Thoracic aorta (tissue), 2 donors: Measurements from ENCODE around the gene RBM45. TPM values are rescaled to one million over a fixed set of nuclear protein-coding genes. Genes with fewer than 3 reads are reported as not detected.

ENCODE experiments used
- ATAC-seq: fragments of 150-250 bp; one replicate; pipeline ENCODE4 v1.8.0; 2017; ENCODE audit warnings: low read depth; ENCODE audit not compliant: insufficient number of reproducible peaks, low FRiP score
- DNase-seq: peaks from one replicate; pipeline ENCODE4 v3.0.0-alpha.2; 2020; ENCODE audit warnings: low spot score
- H3K27ac ChIP-seq, 2 donors: fragments of 200-600 bp; sonication (generic); 1 replicate in 1 of 2; 2 replicates in 1 of 2; pipeline ENCODE4 v1.5.1; 2016; ENCODE audit warnings: mild to moderate bottlenecking in 2 of 2, moderate library complexity in 2 of 2
- H3K27me3 ChIP-seq: fragments of 200-600 bp; sonication (generic); replicated peaks from 2 replicates; pipeline ENCODE4 v1.6.0; 2016; ENCODE audit warnings: mild to moderate bottlenecking; ENCODE audit not compliant: insufficient read depth
- H3K36me3 ChIP-seq: fragments of 200-600 bp; sonication (generic); one replicate; pipeline ENCODE4 v1.5.1; 2016
- H3K4me1 ChIP-seq, 2 donors: fragments of 200-600 bp; sonication (generic); 1 replicate in 1 of 2; 2 replicates in 1 of 2; pipeline versions ENCODE4 v1.5.1 to v1.6.0; 2016; ENCODE audit warnings: low read depth in 2 of 2, mild to moderate bottlenecking in 1 of 2; ENCODE audit not compliant: control insufficient read depth in 1 of 2
- H3K4me3 ChIP-seq: fragments of 200-600 bp; sonication (generic); 2 replicates; pipeline ENCODE4 v1.5.1; 2016; ENCODE audit warnings: mild to moderate bottlenecking
- H3K9me3 ChIP-seq: fragments of 200-600 bp; sonication (generic); 2 replicates; pipeline ENCODE4 v1.5.1; 2016
- CTCF ChIP-seq: fragments of 200-600 bp; sonication (generic); IDR thresholded peaks from one replicate; pipeline ENCODE4 v1.5.1; 2019; ENCODE audit warnings: antibody characterized with exemption
- total RNA-seq, 2 donors: library from RNA; depleted of rRNA; stranded (reverse); fragments of >200 nt; gene quantifications; one replicate each; pipeline versions ENCODE4 v1.1.0 to v1.2.3, GENCODE V29; 2016

Gene RBM45
- total RNA-seq, 2 donors from 2014 or later: 12.0 to 18.3 TPM

DNA sequence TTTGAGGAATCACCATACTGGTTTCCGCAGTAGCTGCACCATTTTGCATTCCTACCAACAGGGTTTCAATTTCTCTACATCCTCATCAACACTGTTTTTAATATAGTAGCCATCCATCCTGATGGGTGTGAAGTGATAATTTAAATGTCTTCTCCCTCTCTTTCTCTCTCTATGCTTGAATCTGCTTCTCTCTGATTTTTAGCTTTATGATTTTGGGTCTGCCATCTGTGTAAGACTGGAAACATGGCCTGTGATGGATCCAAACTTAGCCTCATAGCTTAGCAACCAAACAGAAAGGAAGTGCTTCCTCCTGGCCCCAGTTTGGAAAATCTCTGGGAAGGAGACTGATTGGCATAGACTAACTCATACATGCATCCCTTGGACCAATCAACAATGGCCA, 48.4 kb downstream of the RBM45 start:
- DNase-seq (no peak), ATAC-seq (no peak)
- no peaks in the 10 kb centered on the region for H3K36me3 ChIP-seq
- no peaks in the 10 kb centered on the region for H3K9me3 ChIP-seq
- no peak overlapping the region for H3K4me3 ChIP-seq
- H3K27ac ChIP-seq: no peak overlapping the region
- TF ChIP-seq CTCF: no peak
- H3K27me3 ChIP-seq: no peaks in the 10 kb centered on the region
- no peaks in the 10 kb centered on the region for H3K4me1 ChIP-seq

GRCh38 chr2:178163395-178163794, 51.2 kb downstream of the RBM45 start:
- ATAC-seq: no peak

GRCh38 chr2:178163911-178164310, 51.7 kb downstream of the RBM45 start:
- ATAC-seq: no peak
- no peaks in the 10 kb centered on the region for H3K36me3 ChIP-seq
- H3K4me3 ChIP-seq: no peak overlapping the region
- no peak overlapping the region for H3K27ac ChIP-seq
- no peaks in the 10 kb centered on the region for H3K9me3 ChIP-seq
- no peaks in the 10 kb centered on the region for H3K27me3 ChIP-seq
- no peak for DNase-seq
- TF ChIP-seq CTCF: no peak
- H3K4me1 ChIP-seq: no peaks in the 10 kb centered on the region

More at GRCh38 chr2:178163395-178163794, 51.2 kb downstream of the RBM45 start:
- H3K4me1 ChIP-seq: no peaks in the 10 kb centered on the region
- TF ChIP-seq CTCF: no peak
- no peak overlapping the region for H3K4me3 ChIP-seq
- no peaks in the 10 kb centered on the region for H3K9me3 ChIP-seq
- no peak for DNase-seq
- no peaks in the 10 kb centered on the region for H3K27me3 ChIP-seq
- H3K36me3 ChIP-seq: no peaks in the 10 kb centered on the region
- no peak overlapping the region for H3K27ac ChIP-seq

GRCh38 chr2:178173657-178174056, 61.4 kb downstream of the RBM45 start:
- DNase-seq: no peak
- H3K36me3 ChIP-seq: no peaks in the 10 kb centered on the region
- H3K4me1 ChIP-seq: no peaks in the 10 kb centered on the region
- H3K4me3 ChIP-seq: no peak overlapping the region
- H3K27me3 ChIP-seq: no peaks in the 10 kb centered on the region
- TF ChIP-seq CTCF: no peak
- no peak for ATAC-seq
- H3K9me3 ChIP-seq: no peaks in the 10 kb centered on the region
- no peak overlapping the region for H3K27ac ChIP-seq

DNA sequence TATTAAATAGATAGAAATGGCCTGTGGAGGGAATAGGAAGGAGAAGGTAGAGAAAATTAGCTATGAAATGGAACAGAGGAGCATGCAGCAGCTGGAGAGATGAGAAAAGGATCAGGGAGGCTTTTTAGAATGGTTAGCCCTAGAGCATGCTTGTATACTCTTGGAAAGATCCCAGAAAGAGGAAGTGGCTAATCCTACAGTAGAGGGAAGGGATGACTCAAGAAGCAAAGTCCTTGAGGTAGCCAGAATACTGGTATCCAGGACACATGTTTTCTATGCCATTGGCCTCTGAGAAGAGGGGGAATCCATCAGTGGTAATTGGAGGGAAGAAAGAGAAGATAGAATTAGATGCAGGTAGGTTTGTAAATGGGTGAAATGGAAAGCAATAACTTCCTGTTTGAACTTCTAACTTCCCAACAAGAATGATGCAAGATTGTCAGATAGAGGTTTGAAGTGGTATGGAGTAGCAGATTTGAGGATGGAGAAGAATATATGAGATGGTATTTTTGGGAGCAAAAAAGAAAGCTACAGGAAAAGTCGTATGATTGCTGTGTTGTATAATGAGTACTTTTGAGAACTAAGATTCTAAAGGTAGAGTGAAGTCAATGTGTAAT, 64.9 kb downstream of the RBM45 start:
- ATAC-seq: no peak
- no peaks in the 10 kb centered on the region for H3K36me3 ChIP-seq
- H3K9me3 ChIP-seq: no peaks in the 10 kb centered on the region
- H3K4me1 ChIP-seq: no peaks in the 10 kb centered on the region
- no peak overlapping the region for H3K4me3 ChIP-seq
- no peak for DNase-seq
- H3K27me3 ChIP-seq: no peaks in the 10 kb centered on the region
- no peak overlapping the region for H3K27ac ChIP-seq
- no peak for TF ChIP-seq CTCF

Other genes starting within 250 kb of the RBM45 start
- gene PDE11A, start 39.7 kb upstream of the RBM45 start, total RNA-seq: 1 to 10 TPM in 1 of 2 donors, under 1 TPM in 1; 0.28 to 3.5 TPM
- 1 to 10 TPM in 1 of 2 donors, under 1 TPM in 1; 0.95 to 4.6 TPM for gene OSBPL6, start 82.1 kb downstream of the RBM45 start, total RNA-seq